Keratinocyte (primary cell): ENCODE data around the gene SCFD2. TPM values are rescaled to one million over a fixed set of nuclear protein-coding genes. Genes with fewer than 3 reads are reported as not detected.

Source experiments
- DNase-seq: peaks from one replicate; pipeline ENCODE4 v3.0.0-alpha.2; 2011; ENCODE audit warnings: low read depth, missing footprints, low spot score
- FAIRE-seq: peaks from 2 replicates; lab custom pipeline; 2011; peaks lifted over from hg19 to GRCh38; lab: Jason Lieb, UNC
- H2AFZ ChIP-seq: 2 replicates; pipeline ENCODE4 v1.6.0; 2012; ENCODE audit warnings: low read length, control low read depth, inconsistent platforms; ENCODE audit not compliant: control insufficient read depth
- H3K27ac ChIP-seq: 2 replicates; pipeline ENCODE4 v1.5.1; 2011; ENCODE audit warnings: low read length; ENCODE audit not compliant: control insufficient read depth, insufficient read depth
- H3K27me3 ChIP-seq: 3 replicates; pipeline ENCODE4 v1.6.0; 2011; ENCODE audit warnings: low read length; ENCODE audit not compliant: control insufficient read depth, insufficient read depth; ENCODE audit errors: extremely low read depth
- H3K36me3 ChIP-seq, 2 experiments: 2 replicates in 1 of 2; 3 replicates in 1 of 2; pipeline ENCODE4 v1.5.1; 2011; ENCODE audit warnings: low read length in 2 of 2, mild to moderate bottlenecking in 1 of 2; ENCODE audit not compliant: control insufficient read depth in 2 of 2, insufficient read depth in 2 of 2; ENCODE audit errors: extremely low read depth in 1 of 2
- H3K4me1 ChIP-seq: 3 replicates; pipeline ENCODE4 v1.5.1; 2011; ENCODE audit warnings: low read length; ENCODE audit not compliant: control insufficient read depth, insufficient read depth; ENCODE audit errors: extremely low read depth
- H3K4me2 ChIP-seq: 3 replicates; pipeline ENCODE4 v1.6.0; 2011; ENCODE audit warnings: low read depth, low read length; ENCODE audit not compliant: control insufficient read depth, insufficient read depth; ENCODE audit errors: extremely low read depth
- H3K4me3 ChIP-seq, 3 experiments: fragments of 200-600 bp in 1 of 3; sonication (generic) in 1 of 3; 2 replicates in 2 of 3; 3 replicates in 1 of 3; pipeline ENCODE4 v1.5.1; 2011 to 2016; ENCODE audit warnings: low read length in 3 of 3, mild to moderate bottlenecking in 3 of 3, control low read depth in 2 of 3, inconsistent platforms in 1 of 3, low read depth in 1 of 3, mixed read lengths in 1 of 3, mixed run types in 1 of 3, moderate library complexity in 1 of 3; ENCODE audit not compliant: control insufficient read depth in 2 of 3, insufficient read depth in 2 of 3; ENCODE audit errors: extremely low read depth in 1 of 3
- H3K79me2 ChIP-seq: 2 replicates; pipeline ENCODE4 v1.6.0; 2012; ENCODE audit warnings: low read length; ENCODE audit not compliant: control insufficient read depth, insufficient read depth
- H3K9ac ChIP-seq: 3 replicates; pipeline ENCODE4 v1.6.0; 2011; ENCODE audit warnings: low read length; ENCODE audit not compliant: control insufficient read depth, insufficient read depth; ENCODE audit errors: extremely low read depth
- H3K9me1 ChIP-seq: 3 replicates; pipeline ENCODE4 v1.6.0; 2011; ENCODE audit warnings: low read length; ENCODE audit not compliant: control insufficient read depth, insufficient read depth; ENCODE audit errors: extremely low read depth
- H3K9me3 ChIP-seq: 2 replicates; pipeline ENCODE4 v1.5.1; 2012; ENCODE audit warnings: low read depth, low read length; ENCODE audit not compliant: control insufficient read depth
- H4K20me1 ChIP-seq: 3 replicates; pipeline ENCODE4 v1.6.0; 2011; ENCODE audit warnings: low read length; ENCODE audit not compliant: control insufficient read depth, insufficient read depth; ENCODE audit errors: extremely low read depth
- EZH2 ChIP-seq: IDR thresholded peaks from one replicate; pipeline ENCODE4 v1.6.1; 2012; ENCODE audit warnings: inconsistent platforms, mild to moderate bottlenecking, low read length, moderate library complexity
- dilution Hi-C: fragments of 300-500 bp; cut with MboI; formaldehyde crosslinking; loops from one replicate; pipeline ENCODE4 v1.7.0; 2020; ENCODE audit warnings: low sequenced_read_pairs; ENCODE audit not compliant: extremely low pct_ligation_motif_present
- polyA plus RNA-seq, 5 experiments: library from polyadenylated mRNA; depleted of rRNA in 3 of 5; stranded (reverse) in 3 of 5; stranded (forward) in 1 of 5; unstranded in 1 of 5; fragments of >200 nt; gene quantifications; 1 replicate in 1 of 5; 2 replicates in 3 of 5; 3 replicates in 1 of 5; pipeline versions ENCODE4 v1.2.1 to v1.2.3, GENCODE V29; 2011 to 2012; ENCODE audit warnings: missing spikeins in 2 of 5, low read depth in 1 of 5, low replicate concordance in 1 of 5
- TF ChIP-seq, protein P1 (sequence below), 3 experiments: IDR thresholded peaks in 1 of 3; conservative IDR thresholded peaks in 1 of 3; optimal IDR thresholded peaks in 1 of 3; 2 replicates in 2 of 3; 3 replicates in 1 of 3; pipeline versions ENCODE3 to v1.5.1; 2011; ENCODE audit warnings: low read length in 3 of 3, mild to moderate bottlenecking in 3 of 3, moderate library complexity in 2 of 3, control low read depth in 1 of 3, inconsistent platforms in 1 of 3; ENCODE audit not compliant: insufficient read depth in 2 of 3; ENCODE audit errors: extremely low read depth in 1 of 3

SCFD2 gene
- polyA plus RNA-seq, 1 donor (not counting 4 experiments of a cell fraction or from before 2014, with no cell fraction given) = 13.9 TPM

DNA sequence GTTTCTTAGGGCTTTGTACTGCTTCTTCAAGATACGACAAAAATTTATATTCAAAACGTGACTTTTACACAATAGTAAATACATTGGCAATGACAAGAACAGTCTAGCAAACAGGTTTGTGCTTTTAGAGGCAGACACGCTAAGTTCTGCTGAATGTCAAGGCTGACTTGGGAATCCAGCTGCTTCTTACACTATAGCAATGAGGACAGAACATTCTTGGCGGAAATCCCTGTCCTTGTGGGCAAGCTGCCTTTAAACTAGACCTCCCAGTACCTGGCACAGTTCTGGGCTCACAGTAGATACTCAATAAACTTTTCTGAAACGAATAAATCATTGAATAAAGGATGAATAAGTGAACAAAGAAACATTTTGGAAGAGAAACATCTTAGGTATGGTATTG, 355.5 kb downstream of the SCFD2 start:
- FAIRE-seq = no peak
- H2AFZ ChIP-seq = no peak overlapping the region
- no peaks in the 10 kb centered on the region for H3K36me3 ChIP-seq
- no peaks in the 10 kb centered on the region for H3K9me3 ChIP-seq
- H3K4me3 ChIP-seq = no peak overlapping the region
- H4K20me1 ChIP-seq = no peaks in the 10 kb centered on the region
- no peak for TF ChIP-seq EZH2
- TF ChIP-seq, protein P1, sequence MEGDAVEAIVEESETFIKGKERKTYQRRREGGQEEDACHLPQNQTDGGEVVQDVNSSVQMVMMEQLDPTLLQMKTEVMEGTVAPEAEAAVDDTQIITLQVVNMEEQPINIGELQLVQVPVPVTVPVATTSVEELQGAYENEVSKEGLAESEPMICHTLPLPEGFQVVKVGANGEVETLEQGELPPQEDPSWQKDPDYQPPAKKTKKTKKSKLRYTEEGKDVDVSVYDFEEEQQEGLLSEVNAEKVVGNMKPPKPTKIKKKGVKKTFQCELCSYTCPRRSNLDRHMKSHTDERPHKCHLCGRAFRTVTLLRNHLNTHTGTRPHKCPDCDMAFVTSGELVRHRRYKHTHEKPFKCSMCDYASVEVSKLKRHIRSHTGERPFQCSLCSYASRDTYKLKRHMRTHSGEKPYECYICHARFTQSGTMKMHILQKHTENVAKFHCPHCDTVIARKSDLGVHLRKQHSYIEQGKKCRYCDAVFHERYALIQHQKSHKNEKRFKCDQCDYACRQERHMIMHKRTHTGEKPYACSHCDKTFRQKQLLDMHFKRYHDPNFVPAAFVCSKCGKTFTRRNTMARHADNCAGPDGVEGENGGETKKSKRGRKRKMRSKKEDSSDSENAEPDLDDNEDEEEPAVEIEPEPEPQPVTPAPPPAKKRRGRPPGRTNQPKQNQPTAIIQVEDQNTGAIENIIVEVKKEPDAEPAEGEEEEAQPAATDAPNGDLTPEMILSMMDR (optimal IDR thresholded peaks at IDR 0.05 in 1 of 3, IDR thresholded peaks at IDR 0.05 in 1 of 3, conservative IDR thresholded peaks at IDR 0.05 in 1 of 3; ENCODE audit: extremely low read depth in 1 of 3, insufficient read depth in 2 of 3, low read length in 3 of 3) = no peak
- dilution Hi-C loops = no loop called here
- no peak overlapping the region for H3K4me2 ChIP-seq
- H3K27ac ChIP-seq = no peak overlapping the region
- H3K27me3 ChIP-seq = no peaks in the 10 kb centered on the region
- no peaks in the 10 kb centered on the region for H3K9me1 ChIP-seq
- H3K79me2 ChIP-seq = no peaks in the 10 kb centered on the region
- no peaks in the 10 kb centered on the region for H3K4me1 ChIP-seq
- no peak overlapping the region for H3K9ac ChIP-seq
- DNase-seq = no peak

DNA sequence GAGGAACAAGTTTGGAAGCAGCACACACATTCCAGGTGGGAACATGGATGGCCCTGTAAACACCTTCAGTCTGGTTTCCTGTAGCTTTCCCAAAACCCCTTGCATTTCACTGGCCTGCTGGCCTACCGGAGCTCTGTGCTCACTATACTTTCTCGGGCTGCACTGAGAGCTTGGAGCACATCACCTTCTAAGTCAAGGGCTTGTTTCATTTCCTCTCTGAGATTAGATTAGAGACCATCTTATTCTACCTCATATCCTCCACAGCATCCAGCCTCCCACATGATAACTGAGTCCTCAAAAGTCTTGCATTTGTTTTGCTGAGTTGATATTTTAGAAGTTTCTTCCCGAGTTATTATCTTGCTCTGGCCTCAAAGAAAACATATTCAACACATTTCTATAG, 356.0 kb downstream of the SCFD2 start:
- TF ChIP-seq EZH2 = no peak
- TF ChIP-seq, protein P1 (optimal IDR thresholded peaks at IDR 0.05 in 1 of 3, IDR thresholded peaks at IDR 0.05 in 1 of 3, conservative IDR thresholded peaks at IDR 0.05 in 1 of 3; ENCODE audit: extremely low read depth in 1 of 3, insufficient read depth in 2 of 3, low read length in 3 of 3) = no peak
- H3K4me2 ChIP-seq = no peak overlapping the region
- no peak overlapping the region for H3K4me3 ChIP-seq
- H3K9me3 ChIP-seq = no peaks in the 10 kb centered on the region
- DNase-seq = no peak
- H3K4me1 ChIP-seq = no peaks in the 10 kb centered on the region
- H3K9ac ChIP-seq = no peak overlapping the region
- H3K27me3 ChIP-seq = no peaks in the 10 kb centered on the region
- no peak overlapping the region for H3K27ac ChIP-seq
- dilution Hi-C loops = no loop called here
- no peaks in the 10 kb centered on the region for H3K36me3 ChIP-seq
- H3K79me2 ChIP-seq = no peaks in the 10 kb centered on the region
- H2AFZ ChIP-seq = no peak overlapping the region
- no peak for FAIRE-seq
- no peaks in the 10 kb centered on the region for H4K20me1 ChIP-seq
- H3K9me1 ChIP-seq = no peaks in the 10 kb centered on the region
